ENCODE data around the gene MCL1. TPM values are rescaled to one million over a fixed set of nuclear protein-coding genes. Genes with fewer than 3 reads are reported as not detected.
"Not testable (repeated sequence)": the region's sequence is repeated elsewhere in the genome, so short reads cannot be mapped to it uniquely, and the experiment has no call there.

The MCL1 gene
- total RNA-seq: 211 to 264 TPM (median 255 TPM) in 3 replicates
- long read RNA-seq, transcript MCL1-202 (3 exons, 3,932 nt): major isoform, 114 of 152 reads
- long read RNA-seq, transcript MCL1-203 (2 exons, 1,099 nt): minor isoform, 9 of 152 reads
- long read RNA-seq, partial matches to known transcripts: 0 of 152 reads
- long read RNA-seq, other reads (novel, unspliced or antisense): 28 of 152 reads

DNA sequence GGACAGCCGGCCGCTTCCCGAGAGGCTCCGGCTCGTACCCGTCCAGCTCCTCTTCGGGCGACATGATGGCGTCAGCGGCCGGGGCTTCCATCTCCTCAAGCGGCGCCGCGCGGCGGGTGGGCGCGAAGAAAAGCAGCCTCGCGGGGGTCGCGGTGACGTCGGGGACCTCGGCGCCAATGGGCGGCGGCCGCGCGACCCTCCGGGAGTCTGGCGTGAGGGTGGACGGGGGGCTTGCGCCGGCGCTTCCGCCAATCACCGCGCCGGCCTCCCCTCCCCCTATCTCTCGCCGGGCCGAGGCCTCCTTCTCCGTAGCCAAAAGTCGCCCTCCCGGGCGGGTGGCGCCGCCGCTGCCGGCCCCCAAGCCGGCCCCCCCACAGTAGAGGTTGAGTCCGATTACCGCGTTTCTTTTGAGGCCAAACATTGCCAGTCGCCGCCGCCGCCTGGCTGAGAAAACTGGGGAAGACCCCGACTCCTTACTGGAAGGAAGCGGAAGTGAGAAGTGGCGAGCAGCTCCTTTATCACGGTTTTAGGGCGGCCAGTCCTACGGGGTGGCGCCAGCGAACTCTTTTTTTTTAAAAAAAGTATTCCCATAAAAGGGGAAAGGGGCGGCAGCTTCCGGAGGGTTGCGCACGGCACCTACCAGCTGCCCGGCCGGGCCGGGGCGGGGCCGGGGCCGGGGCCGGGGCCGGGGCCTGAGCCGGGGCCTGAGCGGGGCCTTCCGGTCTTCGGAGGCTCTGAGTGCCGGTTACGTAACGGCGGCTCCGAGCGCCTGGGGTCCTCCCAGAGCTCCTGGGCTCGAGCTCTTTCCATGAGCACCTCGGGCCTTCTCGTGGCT is at the start of gene MCL1:
TSS of gene MCL1 (minus strand) at position 501 of the 835 bp plus-strand sequence. CDS start at position 421, 80 bp downstream.
- peak; percentile 95 for DNase-seq (ENCODE audit: low spot score)
- H3K27ac Mint-ChIP-seq (ENCODE audit: unreplicated experiment): peak within 1 kb of the TSS; percentile 99
- TF ChIP-seq, protein P1, sequence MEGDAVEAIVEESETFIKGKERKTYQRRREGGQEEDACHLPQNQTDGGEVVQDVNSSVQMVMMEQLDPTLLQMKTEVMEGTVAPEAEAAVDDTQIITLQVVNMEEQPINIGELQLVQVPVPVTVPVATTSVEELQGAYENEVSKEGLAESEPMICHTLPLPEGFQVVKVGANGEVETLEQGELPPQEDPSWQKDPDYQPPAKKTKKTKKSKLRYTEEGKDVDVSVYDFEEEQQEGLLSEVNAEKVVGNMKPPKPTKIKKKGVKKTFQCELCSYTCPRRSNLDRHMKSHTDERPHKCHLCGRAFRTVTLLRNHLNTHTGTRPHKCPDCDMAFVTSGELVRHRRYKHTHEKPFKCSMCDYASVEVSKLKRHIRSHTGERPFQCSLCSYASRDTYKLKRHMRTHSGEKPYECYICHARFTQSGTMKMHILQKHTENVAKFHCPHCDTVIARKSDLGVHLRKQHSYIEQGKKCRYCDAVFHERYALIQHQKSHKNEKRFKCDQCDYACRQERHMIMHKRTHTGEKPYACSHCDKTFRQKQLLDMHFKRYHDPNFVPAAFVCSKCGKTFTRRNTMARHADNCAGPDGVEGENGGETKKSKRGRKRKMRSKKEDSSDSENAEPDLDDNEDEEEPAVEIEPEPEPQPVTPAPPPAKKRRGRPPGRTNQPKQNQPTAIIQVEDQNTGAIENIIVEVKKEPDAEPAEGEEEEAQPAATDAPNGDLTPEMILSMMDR (IDR thresholded peaks at IDR 0.05): peak; percentile 17

DNA sequence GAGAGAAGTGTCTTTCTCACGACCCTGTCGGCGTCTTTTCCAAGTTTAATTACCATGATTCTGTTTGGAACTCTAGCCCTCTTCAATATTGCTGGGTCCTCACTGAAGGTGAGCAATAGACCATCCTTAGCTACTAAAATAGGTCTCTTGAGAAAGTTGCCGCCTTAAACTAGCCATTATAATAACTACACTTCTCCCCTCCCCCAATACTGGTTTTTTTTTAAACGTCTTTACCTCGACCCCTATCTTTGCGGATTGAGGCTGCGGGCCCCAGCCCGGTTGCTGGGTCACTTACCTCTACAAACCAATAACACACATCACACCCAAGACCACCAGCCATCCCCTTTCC is 49.3 kb upstream of the MCL1 start:
- Mint-ChIP-seq H3K27me3 (ENCODE audit: low read depth) (no peaks in the 10 kb centered on the region), H3K4me1 (ENCODE audit: low read depth) (peaks cover 2% of the 10 kb centered on the region), H3K9me3 (ENCODE audit: low read depth) (no peaks in the 10 kb centered on the region), H3K36me3 (ENCODE audit: low read depth) (peaks cover 16% of the 10 kb centered on the region), H3K27ac (ENCODE audit: unreplicated experiment) (no peak overlapping the region), H3K4me3 (ENCODE audit: unreplicated experiment) (no peak overlapping the region)
- DNase-seq (ENCODE audit: low spot score): no peak
- TF ChIP-seq, protein P1 (IDR thresholded peaks at IDR 0.05): no peak

More for the DNA sequence above, at the start of gene MCL1:
- Mint-ChIP-seq H3K36me3 (ENCODE audit: low read depth) (peaks cover 44% of the 10 kb centered on the region), H3K9me3 (ENCODE audit: low read depth) (no peaks in the 10 kb centered on the region), H3K4me1 (ENCODE audit: low read depth) (peaks cover 43% of the 10 kb centered on the region), H3K27me3 (ENCODE audit: low read depth) (no peaks in the 10 kb centered on the region), H3K4me3 (ENCODE audit: unreplicated experiment) (peak within 1 kb of the TSS; percentile 92)

DNA sequence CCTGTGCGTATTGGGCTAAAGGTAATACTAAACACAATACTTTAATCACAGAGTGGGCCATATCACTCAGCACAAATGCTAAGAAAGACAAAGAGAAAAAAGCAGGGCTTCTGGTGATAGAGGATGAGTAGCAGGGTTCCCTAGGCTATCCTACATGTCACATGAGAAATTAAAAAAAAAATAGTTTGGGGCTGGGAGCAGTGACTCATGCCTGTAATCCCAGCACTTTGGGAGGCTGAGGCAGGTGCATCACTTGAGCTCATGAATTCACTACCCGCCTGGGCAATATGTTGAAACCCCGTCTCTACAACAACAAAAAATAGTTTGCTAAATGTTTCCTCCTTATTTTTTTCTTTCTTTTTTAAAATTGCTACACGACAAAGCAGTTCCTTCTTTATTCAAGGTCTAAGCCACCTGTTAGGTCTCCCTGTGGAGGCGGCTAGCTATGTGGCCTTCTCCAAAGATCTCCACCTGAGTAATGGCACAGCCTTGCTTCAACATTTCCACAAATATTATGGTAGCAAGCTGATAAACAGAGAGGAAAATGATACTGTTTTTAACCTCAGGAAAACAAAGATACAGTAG is 48.5 kb upstream of the MCL1 start:
- Mint-ChIP-seq H3K4me3 (ENCODE audit: unreplicated experiment) (no peak overlapping the region), H3K4me1 (ENCODE audit: low read depth) (peaks cover 2% of the 10 kb centered on the region), H3K27ac (ENCODE audit: unreplicated experiment) (peak overlapping the region; percentile 45), H3K27me3 (ENCODE audit: low read depth) (no peaks in the 10 kb centered on the region), H3K36me3 (ENCODE audit: low read depth) (peaks cover 18% of the 10 kb centered on the region), H3K9me3 (ENCODE audit: low read depth) (no peaks in the 10 kb centered on the region)
- TF ChIP-seq, protein P1 (IDR thresholded peaks at IDR 0.05): no peak
- no peak for DNase-seq (ENCODE audit: low spot score)

DNA sequence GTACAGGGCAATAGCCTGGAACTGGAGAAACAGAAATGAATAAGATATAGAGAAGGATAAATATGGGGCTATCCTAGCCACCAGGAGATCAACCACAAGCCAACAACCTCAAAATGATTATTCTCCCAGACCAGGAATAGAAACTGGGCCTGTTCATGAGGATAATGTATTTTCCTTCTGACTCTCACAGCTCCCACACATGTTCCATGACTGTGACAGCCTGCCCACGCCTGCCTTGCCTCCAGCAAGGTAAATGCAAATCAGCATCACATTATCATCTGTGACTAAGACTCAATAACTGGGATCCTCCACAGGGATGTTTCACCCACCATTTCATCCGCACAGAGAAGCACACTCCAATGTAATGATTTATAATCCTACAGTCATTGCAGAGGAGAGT is 46.7 kb upstream of the MCL1 start:
- Mint-ChIP-seq H3K9me3 (ENCODE audit: low read depth) (no peaks in the 10 kb centered on the region), H3K27me3 (ENCODE audit: low read depth) (no peaks in the 10 kb centered on the region), H3K4me3 (ENCODE audit: unreplicated experiment) (no peak overlapping the region), H3K27ac (ENCODE audit: unreplicated experiment) (no peak overlapping the region), H3K36me3 (ENCODE audit: low read depth) (peaks cover 23% of the 10 kb centered on the region), H3K4me1 (ENCODE audit: low read depth) (peaks cover 15% of the 10 kb centered on the region)
- DNase-seq (ENCODE audit: low spot score): no peak
- TF ChIP-seq, protein P1 (IDR thresholded peaks at IDR 0.05): no peak

DNA sequence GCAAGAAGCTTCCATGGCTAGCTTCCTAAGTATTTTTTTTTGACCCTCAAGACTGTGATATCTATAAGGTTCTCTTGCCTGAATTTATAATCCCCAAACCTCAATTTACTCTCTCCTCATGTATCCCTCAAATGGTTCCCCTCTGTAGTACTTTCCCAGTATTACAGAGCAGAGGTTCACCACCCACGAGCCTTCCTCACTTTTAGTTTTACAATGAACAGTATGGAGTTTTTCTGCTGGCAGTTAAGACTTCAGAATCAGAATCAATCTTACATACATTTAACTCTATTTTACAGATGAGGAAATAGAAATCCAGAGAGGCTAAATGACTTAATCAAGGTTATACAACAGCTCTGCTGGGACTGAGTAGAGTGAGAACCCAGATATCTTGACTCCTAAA is 45.1 kb upstream of the MCL1 start:
- not testable (repeated sequence) for DNase-seq (ENCODE audit: low spot score); H3K9me3 Mint-ChIP-seq (ENCODE audit: low read depth); H3K27me3 Mint-ChIP-seq (ENCODE audit: low read depth); H3K4me3 Mint-ChIP-seq (ENCODE audit: unreplicated experiment); H3K27ac Mint-ChIP-seq (ENCODE audit: unreplicated experiment)
- peaks cover 28% of the 10 kb centered on the region for H3K4me1 Mint-ChIP-seq (ENCODE audit: low read depth)
- H3K36me3 Mint-ChIP-seq (ENCODE audit: low read depth): peaks cover 26% of the 10 kb centered on the region

DNA sequence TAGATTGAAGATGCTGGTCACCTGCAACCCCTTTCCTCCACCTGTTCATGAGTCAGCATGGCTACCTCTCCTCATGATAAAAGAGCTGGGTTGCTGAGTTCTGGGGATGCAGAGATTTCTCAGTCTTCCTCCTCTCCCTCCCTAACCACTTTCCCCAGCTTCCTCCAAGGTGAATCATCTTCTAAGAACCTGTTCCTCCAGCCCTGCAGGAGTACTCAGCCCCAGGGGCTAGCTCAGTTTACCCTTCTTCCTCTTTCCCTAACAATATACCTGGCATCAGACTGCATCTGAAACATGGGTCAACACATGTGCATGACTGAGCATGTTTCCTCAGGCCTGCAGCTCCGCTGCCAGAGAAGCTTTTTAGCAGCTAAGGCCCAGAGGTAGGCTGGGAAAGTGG is 44.7 kb upstream of the MCL1 start:
- not testable (repeated sequence) for H3K4me3 Mint-ChIP-seq (ENCODE audit: unreplicated experiment); H3K27me3 Mint-ChIP-seq (ENCODE audit: low read depth); H3K27ac Mint-ChIP-seq (ENCODE audit: unreplicated experiment); H3K9me3 Mint-ChIP-seq (ENCODE audit: low read depth); DNase-seq (ENCODE audit: low spot score)
- H3K4me1 Mint-ChIP-seq (ENCODE audit: low read depth): peaks cover 32% of the 10 kb centered on the region
- H3K36me3 Mint-ChIP-seq (ENCODE audit: low read depth): peaks cover 26% of the 10 kb centered on the region

Measured in chondrocyte (in vitro differentiated cells).